Fibroblast of lung (primary cell): ENCODE data around the gene CFAP65. TPM values are rescaled to one million over a fixed set of nuclear protein-coding genes. Genes with fewer than 3 reads are reported as not detected.
A peak's percentile ranks its signal among the peaks of the same experiment; 100 is the strongest.

ENCODE experiments used
- DNase-seq, 2 donors: peaks; one replicate each; pipeline versions ENCODE4 v3.0.0 to v3.0.0-alpha.2; 2010; ENCODE audit warnings: low read depth in 2 of 2
- H2AFZ ChIP-seq: 2 replicates; pipeline ENCODE4 v1.5.1; 2012; ENCODE audit warnings: low read length, control low read depth, inconsistent platforms
- H3K27ac ChIP-seq: 2 replicates; pipeline ENCODE4 v1.5.1; 2011; ENCODE audit warnings: low read length, control low read depth; ENCODE audit not compliant: insufficient read depth
- H3K27me3 ChIP-seq: 2 replicates; pipeline ENCODE4 v1.5.1; 2011; ENCODE audit warnings: mild to moderate bottlenecking, low read length; ENCODE audit not compliant: control insufficient read depth, insufficient read depth
- H3K36me3 ChIP-seq: 2 replicates; pipeline ENCODE4 v1.5.1; 2011; ENCODE audit warnings: low read length; ENCODE audit not compliant: control insufficient read depth, insufficient read depth
- H3K4me1 ChIP-seq: 2 replicates; pipeline ENCODE4 v1.5.1; 2011; ENCODE audit warnings: low read length; ENCODE audit not compliant: control insufficient read depth, insufficient read depth; ENCODE audit errors: extremely low read depth
- H3K4me2 ChIP-seq: 2 replicates; pipeline ENCODE4 v1.5.1; 2011; ENCODE audit warnings: low read length, control low read depth; ENCODE audit not compliant: insufficient read depth; ENCODE audit errors: extremely low read depth
- H3K4me3 ChIP-seq, 4 experiments: fragments of 200-600 bp in 1 of 4; sonication (generic) in 1 of 4; replicated peaks in 1 of 4; 2 replicates each; pipeline ENCODE4 v1.5.1; 2011 to 2016; ENCODE audit warnings: low read length in 4 of 4, low read depth in 3 of 4, mild to moderate bottlenecking in 3 of 4, control low read depth in 2 of 4, inconsistent platforms in 1 of 4, mixed read lengths in 1 of 4; ENCODE audit not compliant: insufficient read depth in 1 of 4; ENCODE audit errors: control extremely low read depth in 1 of 4
- H3K79me2 ChIP-seq: 2 replicates; pipeline ENCODE4 v1.5.1; 2012; ENCODE audit warnings: mild to moderate bottlenecking, low read length, inconsistent platforms; ENCODE audit not compliant: control insufficient read depth, insufficient read depth
- H3K9ac ChIP-seq: 2 replicates; pipeline ENCODE4 v1.5.1; 2011; ENCODE audit warnings: mild to moderate bottlenecking, low read length, control low read depth; ENCODE audit not compliant: insufficient read depth
- H3K9me3 ChIP-seq: 2 replicates; pipeline ENCODE4 v1.5.1; 2012; ENCODE audit warnings: low read depth, low read length; ENCODE audit not compliant: control insufficient read depth, insufficient read depth
- H4K20me1 ChIP-seq: 2 replicates; pipeline ENCODE4 v1.5.1; 2011; ENCODE audit warnings: low read length; ENCODE audit not compliant: control insufficient read depth, insufficient read depth; ENCODE audit errors: extremely low read depth
- CTCF ChIP-seq, 2 donors: IDR thresholded peaks in 1 of 2; conservative IDR thresholded peaks in 1 of 2; 1 replicate in 1 of 2; 2 replicates in 1 of 2; pipeline ENCODE4 v1.5.1; 2011 to 2012; ENCODE audit warnings: low read length in 2 of 2, control low read depth in 1 of 2, inconsistent platforms in 1 of 2, low read depth in 1 of 2, mild to moderate bottlenecking in 1 of 2
- EZH2 ChIP-seq: IDR thresholded peaks from 2 replicates; pipeline ENCODE4 v1.5.1; 2012; ENCODE audit warnings: low read length, control low read depth, mild to moderate bottlenecking; ENCODE audit errors: missing control alignments
- polyA plus RNA-seq, 2 donors: library from polyadenylated mRNA; depleted of rRNA in 1 of 2; stranded (reverse) in 1 of 2; unstranded in 1 of 2; fragments of >200 nt; gene quantifications; 2 replicates each; pipeline ENCODE4 v1.2.1, GENCODE V29; 2011 to 2012; ENCODE audit warnings: missing spikeins in 1 of 2
- total RNA-seq: library from RNA; depleted of rRNA; stranded (reverse); fragments of >200 nt; gene quantifications from 2 replicates; pipeline ENCODE4 v1.2.1, GENCODE V29; 2014

CFAP65 gene
- total and polyA plus RNA-seq, 2 donors (not counting 1 experiment from before 2014, with no cell fraction given), result not detected

- no peaks in the 10 kb centered on the region for H3K36me3 ChIP-seq
- H3K4me1 ChIP-seq, result peaks cover 12% of the 10 kb centered on the region
- peak; percentile 70 to 80 for DNase-seq
- H2AFZ ChIP-seq, result no peak overlapping the region
- H3K4me2 ChIP-seq, result peak overlapping the region; percentile 78
- H3K79me2 ChIP-seq, result no peaks in the 10 kb centered on the region
- H3K4me3 ChIP-seq, result peak overlapping the region in 2 of 4 experiments; percentile 25 to 48
- H3K9ac ChIP-seq, result no peak overlapping the region
- TF ChIP-seq CTCF (conservative IDR thresholded peaks at IDR 0.05 in 1 of 2, IDR thresholded peaks at IDR 0.05 in 1 of 2; ENCODE audit: low read depth in 1 of 2, low read length in 2 of 2), result no peak
- H3K27ac ChIP-seq, result peak overlapping the region; percentile 67
- H3K9me3 ChIP-seq, result no peaks in the 10 kb centered on the region
- no peaks in the 10 kb centered on the region for H4K20me1 ChIP-seq
- H3K27me3 ChIP-seq, result peaks cover 33% of the 10 kb centered on the region
Observed at GRCh38 chr2:218962859-218963492, 78.3 kb downstream of the CFAP65 start.

GRCh38 chr2:218961651-218962570 is 79.4 kb downstream of the CFAP65 start:
- TF ChIP-seq EZH2 (peak; percentile 26), CTCF (conservative IDR thresholded peaks at IDR 0.05 in 1 of 2, IDR thresholded peaks at IDR 0.05 in 1 of 2; ENCODE audit: low read depth in 1 of 2, low read length in 2 of 2) (no peak)
- peaks cover 40% of the 10 kb centered on the region for H3K27me3 ChIP-seq
- H4K20me1 ChIP-seq, result no peaks in the 10 kb centered on the region
- no peak for DNase-seq
- H3K27ac ChIP-seq, result no peak overlapping the region
- no peak overlapping the region for H2AFZ ChIP-seq
- no peak overlapping the region for H3K9ac ChIP-seq
- no peaks in the 10 kb centered on the region for H3K36me3 ChIP-seq
- no peaks in the 10 kb centered on the region for H3K9me3 ChIP-seq
- peaks cover 12% of the 10 kb centered on the region for H3K4me1 ChIP-seq
- no peak overlapping the region for H3K4me2 ChIP-seq
- no peak overlapping the region for H3K4me3 ChIP-seq
- no peaks in the 10 kb centered on the region for H3K79me2 ChIP-seq

GRCh38 chr2:218961229-218961628 is 80.1 kb downstream of the CFAP65 start:
- Histone ChIP-seq H3K9ac (no peak overlapping the region), H3K36me3 (no peaks in the 10 kb centered on the region), H3K27ac (no peak overlapping the region), H3K4me3 (no peak overlapping the region), H3K4me2 (no peak overlapping the region), H3K4me1 (peaks cover 12% of the 10 kb centered on the region), H3K79me2 (no peaks in the 10 kb centered on the region), H2AFZ (no peak overlapping the region), H3K9me3 (no peaks in the 10 kb centered on the region), H4K20me1 (no peaks in the 10 kb centered on the region), H3K27me3 (peaks cover 44% of the 10 kb centered on the region)
- TF ChIP-seq CTCF (conservative IDR thresholded peaks at IDR 0.05 in 1 of 2, IDR thresholded peaks at IDR 0.05 in 1 of 2; ENCODE audit: low read depth in 1 of 2, low read length in 2 of 2) (no peak), EZH2 (no peak)
- no peak for DNase-seq
